ENCODE results near the gene FNDC11. TPM values are rescaled to one million over a fixed set of nuclear protein-coding genes. Genes with fewer than 3 reads are reported as not detected.

The FNDC11 gene
- total and polyA plus RNA-seq, 2 of the 13 experiments (the other 11 are each of a cell fraction or from before 2014, with no cell fraction given) = 0.07 TPM; not detected in 1

GRCh38 chr20:63557481-63557891 is 3.5 kb downstream of the FNDC11 start (continued):
- TF ChIP-seq UBTF (CRISPR knock-in tag; IDR thresholded peaks at IDR 0.05) (peak; percentile 63), YEATS4 (CRISPR knock-in tag; IDR thresholded peaks at IDR 0.05; ENCODE audit: borderline replicate concordance) (peak; percentile 43; the same call in 1 of the 2 replicates), TCF7 (IDR thresholded peaks at IDR 0.05; ENCODE audit: low read depth) (no peak), HIC2 (CRISPR knock-in tag; IDR thresholded peaks at IDR 0.05; ENCODE audit: low read depth) (no peak), ZNF75D (CRISPR knock-in tag; IDR thresholded peaks at IDR 0.05; ENCODE audit: borderline replicate concordance) (no peak), PTBP1 (IDR thresholded peaks at IDR 0.05; ENCODE audit: low read depth, low read length, poor library complexity, severe bottlenecking) (no peak), ARID4A (CRISPR knock-in tag; IDR thresholded peaks at IDR 0.05; ENCODE audit: borderline replicate concordance) (no peak; the same call in 1 of the 2 replicates), CBFB (CRISPR knock-in tag; IDR thresholded peaks at IDR 0.05) (no peak), ZNF503 (CRISPR knock-in tag; IDR thresholded peaks at IDR 0.05) (no peak), BCL6 (CRISPR knock-in tag; IDR thresholded peaks at IDR 0.05) (no peak), ZNF782 (CRISPR knock-in tag; IDR thresholded peaks at IDR 0.05; ENCODE audit: borderline replicate concordance) (0 out of 2 replicates have a peak, but pooled peaks have one; percentile 34), MLX (CRISPR knock-in tag; IDR thresholded peaks at IDR 0.05) (no peak), IRF2 (CRISPR knock-in tag; IDR thresholded peaks at IDR 0.05) (no peak), RBFOX2 (IDR thresholded peaks at IDR 0.05; ENCODE audit: low read depth, low read length) (no peak), XBP1 (CRISPR knock-in tag; IDR thresholded peaks at IDR 0.05) (no peak), TAF1 (CRISPR knock-in tag; IDR thresholded peaks at IDR 0.05) (no peak), RARG (CRISPR knock-in tag; IDR thresholded peaks at IDR 0.05; ENCODE audit: low read depth) (no peak), ARHGAP35 (CRISPR knock-in tag; IDR thresholded peaks at IDR 0.05; ENCODE audit: borderline replicate concordance) (no peak), ZNF33A (CRISPR knock-in tag; IDR thresholded peaks at IDR 0.05; ENCODE audit: borderline replicate concordance) (no peak)

Data from HepG2 (cell line).